EH (cell line): ENCODE data around the gene UFL1.

ENCODE experiments used
- DNase-seq: peaks from one replicate; pipeline ENCODE4 v3.0.0-alpha.2; 2015; ENCODE audit warnings: low read depth

Gene UFL1

DNA sequence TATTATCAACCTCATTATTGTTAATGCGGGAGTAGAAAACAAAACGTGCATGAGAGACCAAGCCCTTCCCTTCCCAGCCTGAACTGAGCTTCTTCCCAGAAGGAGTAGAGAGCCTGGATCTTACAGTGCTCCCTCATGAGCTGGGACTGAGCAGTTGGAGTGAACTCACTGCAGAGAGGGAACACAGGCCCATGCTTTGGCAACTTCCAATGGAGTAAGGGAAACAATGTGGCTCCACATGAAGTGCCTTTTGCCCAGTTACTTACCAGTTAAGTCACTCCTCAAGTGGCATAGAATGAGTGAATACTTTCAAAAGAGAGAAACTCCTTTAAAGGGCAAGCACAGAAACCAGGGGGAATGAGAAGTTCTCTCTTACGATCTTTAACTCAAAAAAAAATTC is 53.8 kb downstream of the UFL1 start:
- no peak for DNase-seq

DNA sequence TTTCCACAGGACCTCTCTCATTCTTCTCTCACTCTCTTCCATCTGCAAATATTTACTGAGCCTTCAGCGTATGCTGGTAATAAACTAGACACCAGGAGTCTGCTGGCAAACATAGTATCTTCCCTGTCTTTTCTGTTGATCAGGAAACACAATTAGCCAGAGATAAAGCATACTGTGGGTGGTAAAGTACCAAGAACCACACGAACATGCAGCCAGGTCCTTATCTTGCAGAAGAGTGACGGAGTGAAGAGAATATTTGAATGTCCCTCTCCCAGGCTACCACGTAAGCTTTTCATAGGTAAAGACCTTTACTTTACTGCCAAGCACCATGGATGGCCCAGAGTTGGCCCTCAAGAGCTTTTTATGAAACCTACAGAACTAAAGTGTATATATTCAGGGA is 54.6 kb downstream of the UFL1 start:
- DNase-seq, result no peak

GRCh38 chr6:96582021-96582420 is 60.4 kb downstream of the UFL1 start:
- DNase-seq, result no peak

- no peak for DNase-seq
Measured at GRCh38 chr6:96582436-96582835, 60.8 kb downstream of the UFL1 start.

GRCh38 chr6:96604420-96604819 is 82.8 kb downstream of the UFL1 start:
- no peak for DNase-seq
